ENCODE results near the gene PRKD1.
A peak's percentile ranks its signal among the peaks of the same experiment; 100 is the strongest.
"Not testable (repeated sequence)": the region's sequence is repeated elsewhere in the genome, so short reads cannot be mapped to it uniquely, and the experiment has no call there.

PRKD1 gene

DNA sequence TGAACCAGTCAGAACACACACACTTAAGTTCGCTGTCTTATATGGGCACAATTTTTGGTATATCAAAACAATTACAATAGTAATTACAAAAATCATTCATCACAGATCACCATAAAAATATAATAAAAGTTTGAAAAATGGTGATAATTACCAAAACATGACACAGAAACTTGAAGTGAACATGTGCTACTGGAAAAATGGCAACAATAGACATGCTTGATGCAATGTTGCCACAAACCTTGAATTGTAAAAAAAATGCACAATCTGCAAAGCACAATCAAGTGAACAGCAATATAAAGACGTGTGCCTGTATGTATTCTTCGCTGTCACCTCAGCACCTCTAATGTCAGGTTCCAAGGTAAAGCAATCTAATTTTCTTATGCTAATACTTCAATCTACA, 117.6 kb downstream of the PRKD1 start:
- intact Hi-C loops (cut with DNase I): no loop called here
- no peak for DNase-seq

DNA sequence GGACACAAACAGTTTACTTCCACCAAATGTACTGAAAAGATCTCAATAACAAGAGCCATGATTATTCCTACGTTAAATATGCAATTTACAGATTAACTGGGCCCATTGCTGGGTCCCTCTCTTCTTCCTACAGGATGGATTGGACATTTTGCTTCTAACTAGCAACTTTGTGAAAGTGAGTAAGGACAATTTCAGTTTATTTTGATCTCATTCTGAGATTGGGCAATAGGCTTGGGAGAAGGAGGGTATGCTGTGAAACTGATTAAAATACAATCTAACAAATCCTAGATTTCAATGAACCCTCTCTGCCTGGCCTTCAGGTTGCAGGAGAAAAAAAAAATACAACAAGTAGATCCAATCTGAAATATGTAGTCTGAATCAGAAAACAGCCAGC, 121.5 kb downstream of the PRKD1 start:
- intact Hi-C loops (cut with DNase I): loop anchor here (10.0 kb wide), 1 partner anchor 119 kb away; the partner anchor contains the start of gene PRKD1
- no peak for DNase-seq

GRCh38 chr14:29805415-29806123, 122.1 kb downstream of the PRKD1 start:
- intact Hi-C loops (cut with DNase I): loop anchor here (10.0 kb wide), 1 partner anchor 119 kb away; the partner anchor contains the start of gene PRKD1
- peak in 24 of 42 donors; percentile 7 to 75 (median 34) for DNase-seq

- intact Hi-C loops (cut with DNase I): loop anchor here (10.0 kb wide), 1 partner anchor 120 kb away; the partner anchor contains the start of gene PRKD1
- no peak for DNase-seq
Measured at GRCh38 chr14:29804481-29805266, 123.0 kb downstream of the PRKD1 start.

GRCh38 chr14:29803045-29803444, 124.6 kb downstream of the PRKD1 start:
- intact Hi-C loops (cut with DNase I): loop anchor here (10.0 kb wide), 1 partner anchor 122 kb away; the partner anchor contains the start of gene PRKD1
- DNase-seq: no peak

DNA sequence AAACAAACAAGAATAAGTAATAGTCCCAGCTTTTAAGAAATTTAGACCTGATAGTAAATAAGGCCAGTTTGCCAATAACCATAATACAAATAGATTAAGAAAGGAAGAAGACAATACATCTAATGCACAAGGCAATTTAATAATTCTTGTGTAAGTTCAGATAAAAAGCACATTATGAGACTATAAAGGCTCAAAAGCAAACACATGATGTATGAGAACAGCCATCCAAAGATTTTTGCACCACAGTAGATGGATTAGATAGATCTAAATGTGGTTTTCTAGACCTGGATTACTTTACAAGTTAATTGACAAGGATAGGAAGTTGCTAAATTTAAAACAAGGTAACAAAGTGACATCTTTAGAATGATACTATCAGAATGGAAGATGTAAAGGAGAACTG, 125.4 kb downstream of the PRKD1 start:
- intact Hi-C loops (cut with DNase I): loop anchor here (10.0 kb wide), 1 partner anchor 123 kb away; the partner anchor contains the start of gene PRKD1
- no peak for DNase-seq

DNA sequence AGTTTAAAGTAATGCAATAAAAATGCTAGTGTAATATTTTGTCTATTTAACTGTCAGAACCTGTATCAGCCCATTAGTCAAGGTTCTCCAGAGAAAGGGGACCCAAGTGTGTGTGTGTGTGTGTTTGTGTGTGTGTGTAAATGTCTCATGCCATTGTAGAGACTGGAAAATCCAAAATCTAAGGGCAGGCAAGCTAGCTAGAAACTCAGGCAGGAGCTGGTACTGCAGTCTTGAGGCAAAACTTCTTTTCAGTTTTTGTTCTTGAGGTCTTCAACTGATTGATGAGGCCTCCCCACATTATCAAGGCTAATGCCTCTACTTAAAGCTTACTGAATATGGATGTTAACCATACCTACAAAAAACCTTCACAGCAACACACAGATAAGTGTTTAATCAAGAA, 126.7 kb downstream of the PRKD1 start:
- DNase-seq: no peak
- intact Hi-C loops (cut with DNase I): loop anchor here (10.0 kb wide), 1 partner anchor 124 kb away; the partner anchor contains the start of gene PRKD1

DNA sequence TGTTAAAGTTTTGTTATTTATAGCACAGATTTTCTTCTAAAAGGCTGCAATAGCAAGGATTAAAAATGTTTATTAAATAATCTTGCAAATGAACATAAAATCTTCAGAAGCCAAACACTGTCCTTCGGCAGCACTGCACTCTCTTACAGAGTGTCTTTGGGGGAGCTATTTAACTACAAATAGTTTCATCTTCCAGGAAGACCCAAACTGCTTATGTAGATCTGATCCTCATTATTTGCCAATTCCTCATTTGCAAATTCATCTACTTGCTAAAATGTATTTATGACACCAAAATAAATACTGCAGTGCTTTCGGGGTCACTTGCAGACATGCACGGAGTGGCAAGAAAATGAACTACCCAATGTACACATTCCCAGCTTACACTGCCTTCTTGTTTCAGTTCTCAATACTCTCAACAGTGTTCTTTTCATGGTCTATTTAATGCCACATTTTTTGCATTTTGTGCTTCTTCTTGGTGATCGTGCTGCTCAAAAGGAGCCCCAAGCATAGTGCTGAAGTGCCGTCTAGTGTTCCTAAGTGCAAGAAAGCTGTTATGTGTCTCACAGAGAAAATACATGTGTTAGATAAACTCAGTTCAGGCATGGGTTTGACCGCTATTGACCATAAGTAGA, 128.1 kb downstream of the PRKD1 start:
- peak in 17 of 42 donors; percentile 14 to 64 (median 28) for DNase-seq
- intact Hi-C loops (cut with DNase I): loop anchor here (10.0 kb wide), 1 partner anchor 125 kb away; the partner anchor contains the start of gene PRKD1

GRCh38 chr14:29798811-29799210, 128.8 kb downstream of the PRKD1 start:
- intact Hi-C loops (cut with DNase I): no loop called here

GRCh38 chr14:29798108-29798663, 129.5 kb downstream of the PRKD1 start:
- DNase-seq: peak in 10 of 42 donors; percentile 8 to 56 (median 34)

More at GRCh38 chr14:29798811-29799210, 128.8 kb downstream of the PRKD1 start:
- peak in 6 of 42 donors; percentile 20 to 59 (median 34) for DNase-seq

DNA sequence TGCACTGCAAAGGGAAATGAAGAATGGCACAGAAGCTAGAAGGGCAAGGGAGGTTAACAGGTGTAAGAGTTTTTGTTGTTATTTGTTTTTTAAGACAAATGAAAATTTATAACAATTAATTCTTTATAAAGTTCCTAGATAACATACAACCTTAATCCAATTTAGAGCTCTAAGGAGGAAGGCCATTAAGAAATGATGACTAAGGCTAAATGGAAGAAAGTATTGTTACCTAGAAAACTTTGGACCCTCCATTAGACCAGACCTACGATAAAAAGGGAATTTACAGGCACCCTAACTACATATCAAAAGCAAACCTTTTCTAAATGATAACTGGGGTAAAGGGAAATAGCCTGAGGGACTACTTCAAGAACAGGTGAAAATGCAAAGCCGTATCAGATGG, 130.8 kb downstream of the PRKD1 start:
- intact Hi-C loops (cut with DNase I): no loop called here
- DNase-seq: no peak

More at GRCh38 chr14:29798108-29798663, 129.5 kb downstream of the PRKD1 start:
- intact Hi-C loops (cut with DNase I): no loop called here

DNA sequence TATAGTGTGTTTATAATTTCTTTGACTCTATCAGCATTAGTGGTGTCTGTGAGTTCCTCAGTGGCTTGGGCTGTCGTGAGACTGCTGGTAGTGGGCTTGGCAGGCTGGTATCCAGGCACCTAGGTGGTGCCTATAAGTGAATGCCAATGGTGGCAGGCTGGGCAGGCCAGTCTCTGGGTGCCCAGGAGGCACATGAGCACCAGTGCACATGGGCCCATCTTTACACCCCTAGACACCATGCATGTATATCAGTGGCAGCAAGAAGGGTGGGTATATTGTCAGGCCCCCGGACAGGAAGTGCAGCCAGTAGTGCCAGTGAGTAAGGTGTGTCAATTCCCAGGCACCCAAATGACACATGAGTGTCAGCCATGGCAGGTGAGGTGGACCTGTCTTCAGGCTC, 138.2 kb downstream of the PRKD1 start:
- DNase-seq: no peak
- intact Hi-C loops (cut with DNase I): loop anchor here (2.0 kb wide), 1 partner anchor 27 kb away; no protein-coding TSS in a partner anchor

GRCh38 chr14:29788093-29788492, 139.6 kb downstream of the PRKD1 start:
- DNase-seq: no peak
- intact Hi-C loops (cut with DNase I): loop anchor here (2.0 kb wide), 1 partner anchor 25 kb away; no protein-coding TSS in a partner anchor

GRCh38 chr14:29783556-29783955, 144.1 kb downstream of the PRKD1 start:
- intact Hi-C loops (cut with DNase I): no loop called here

DNA sequence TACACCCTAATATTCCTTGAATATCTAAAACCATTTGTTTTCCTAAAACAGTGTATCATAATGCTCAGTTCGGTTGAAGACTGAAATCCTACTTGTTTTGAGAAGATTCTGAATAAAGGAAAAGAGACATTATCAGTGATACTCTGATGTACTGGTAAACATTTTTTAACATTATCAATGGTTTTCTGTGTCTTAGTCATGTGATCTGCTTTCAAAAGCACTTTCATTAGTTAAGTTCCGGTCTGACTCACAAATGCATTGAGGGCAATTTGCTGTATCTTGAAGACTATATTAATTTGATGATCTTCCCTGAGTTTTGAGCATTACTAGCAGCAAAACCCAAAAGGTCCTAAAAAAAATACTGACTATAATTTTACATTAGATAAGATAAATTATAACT, 145.6 kb downstream of the PRKD1 start:
- intact Hi-C loops (cut with DNase I): no loop called here
- DNase-seq: no peak

More at GRCh38 chr14:29783556-29783955, 144.1 kb downstream of the PRKD1 start:
- no peak for DNase-seq

DNA sequence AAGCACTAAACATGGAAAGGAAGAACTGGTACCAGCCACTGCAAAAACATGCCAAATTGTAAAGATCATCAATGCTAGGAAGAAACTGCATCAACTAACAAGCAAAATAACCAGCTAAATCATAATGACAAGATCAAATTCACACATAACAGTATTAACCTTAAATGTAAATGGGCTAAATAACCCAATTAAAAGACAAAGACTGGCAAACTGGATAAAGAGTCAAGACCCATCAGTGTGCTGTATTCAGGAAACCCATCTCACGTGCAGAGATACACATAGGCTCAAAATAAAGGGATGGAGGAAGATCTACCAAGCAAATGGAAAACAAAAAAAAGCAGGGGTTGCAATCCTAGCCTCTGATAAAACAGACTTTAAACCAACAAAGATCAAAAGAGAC, 150.5 kb downstream of the PRKD1 start:
- DNase-seq; intact Hi-C loops (cut with DNase I): not testable (repeated sequence)

DNA sequence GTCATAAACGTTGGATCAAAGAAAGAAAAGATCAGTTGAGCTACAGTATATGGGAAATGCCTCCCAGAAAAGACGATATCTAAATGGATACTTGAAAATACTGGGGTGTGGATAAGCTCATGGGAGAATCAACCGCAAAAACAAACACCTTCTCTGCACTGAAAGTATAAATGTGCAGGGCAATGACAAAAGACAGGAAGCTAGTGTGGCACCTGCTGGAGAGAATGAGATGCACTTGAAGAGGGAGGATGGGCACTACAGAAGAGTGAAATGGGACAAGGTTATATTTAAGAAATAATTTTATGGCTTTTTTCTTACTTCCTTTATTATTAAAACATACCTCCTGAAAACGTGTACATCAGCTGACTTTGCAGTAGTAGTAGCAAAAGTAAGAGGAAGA, 153.7 kb downstream of the PRKD1 start:
- no peak for DNase-seq
- intact Hi-C loops (cut with DNase I): no loop called here

GRCh38 chr14:29763342-29763858, 164.2 kb downstream of the PRKD1 start:
- intact Hi-C loops (cut with DNase I): loop anchor here (2.0 kb wide), 1 partner anchor 25 kb away; no protein-coding TSS in a partner anchor
- no peak for DNase-seq

Data from head of caudate nucleus (tissue), 42 donors.